ENCODE data around the gene ELFN2.

DNA sequence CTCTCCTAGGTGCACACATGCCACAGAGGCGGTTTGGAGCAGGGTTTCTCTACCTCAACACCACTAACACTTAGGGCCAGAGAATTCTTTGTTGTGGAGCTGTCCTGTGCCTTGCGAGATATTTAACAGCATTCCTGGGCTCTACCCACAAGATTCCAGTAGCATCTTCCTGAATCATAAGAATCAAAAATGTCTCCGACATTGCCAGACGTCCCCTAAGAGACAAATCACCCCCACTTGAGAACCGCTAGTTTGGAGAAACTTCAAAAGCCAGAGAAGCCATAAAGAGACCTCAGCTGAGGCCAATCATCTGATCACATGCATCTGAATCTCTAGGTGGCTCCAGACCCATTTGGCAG, 42.8 kb upstream of the ELFN2 start:
- TF ChIP-seq POLR2A (IDR thresholded peaks at IDR 0.05; ENCODE audit: low read depth, low read length) = no peak
- no peak for TF ChIP-seq CTCF (IDR thresholded peaks at IDR 0.05; ENCODE audit: extremely low read depth in 1 of 2, insufficient read depth in 1 of 2, low read depth in 1 of 2, low read length in 2 of 2)
- no peak for TF ChIP-seq POLR2AphosphoS5 (IDR thresholded peaks at IDR 0.05; ENCODE audit: insufficient read depth, low read depth, low read length)
- no peak for TF ChIP-seq FOS (IDR thresholded peaks at IDR 0.05; ENCODE audit: borderline replicate concordance, insufficient read depth, low read length)

Data from endothelial cell of umbilical vein (primary cell).